MM.1S (cell line): ENCODE measurements around the gene BTNL8.

Experiments used
- DNase-seq: peaks from one replicate; pipeline ENCODE4 v3.0.0-alpha.2; 2015
- H2AFZ ChIP-seq: fragments of 300-600 bp; sonication (generic); 2 replicates; pipeline ENCODE4 v1.6.0; 2016; ENCODE audit warnings: antibody characterized with exemption, low read length
- H3F3A ChIP-seq: fragments of 300-600 bp; sonication (generic); 2 replicates; pipeline ENCODE4 v1.6.1; 2016; ENCODE audit warnings: mild to moderate bottlenecking, antibody characterized with exemption, low read length, moderate library complexity, mixed read lengths; ENCODE audit not compliant: insufficient read depth
- H3K27ac ChIP-seq: fragments of 300-600 bp; sonication (generic); 2 replicates; pipeline ENCODE4 v1.5.1; 2016; ENCODE audit warnings: mild to moderate bottlenecking, low read length
- H3K27me3 ChIP-seq: fragments of 300-600 bp; sonication (generic); replicated peaks from 2 replicates; pipeline ENCODE4 v1.6.0; 2016; ENCODE audit warnings: low read length; ENCODE audit not compliant: insufficient read depth
- H3K36me3 ChIP-seq: fragments of 300-600 bp; sonication (generic); replicated peaks from 2 replicates; pipeline ENCODE4 v1.6.1; 2016; ENCODE audit warnings: mild to moderate bottlenecking, low read length, mixed read lengths; ENCODE audit not compliant: insufficient read depth
- H3K4me1 ChIP-seq: fragments of 300-600 bp; sonication (generic); 2 replicates; pipeline ENCODE4 v1.6.1; 2016; ENCODE audit warnings: low read length, mixed read lengths
- H3K4me2 ChIP-seq: fragments of 300-600 bp; sonication (generic); 2 replicates; pipeline ENCODE4 v1.6.0; 2016; ENCODE audit warnings: low read depth, low read length
- H3K4me3 ChIP-seq: fragments of 300-600 bp; sonication (generic); 2 replicates; pipeline ENCODE4 v1.5.1; 2016; ENCODE audit warnings: low read length, mixed read lengths
- H3K79me2 ChIP-seq: fragments of 300-600 bp; sonication (generic); 2 replicates; pipeline ENCODE4 v1.6.1; 2016; ENCODE audit warnings: mixed run types, low read length, mixed read lengths
- H3K9ac ChIP-seq: fragments of 300-600 bp; sonication (generic); 2 replicates; pipeline ENCODE4 v1.6.1; 2016; ENCODE audit warnings: low read length, mixed read lengths
- H3K9me2 ChIP-seq: fragments of 300-600 bp; sonication (generic); replicated peaks from 2 replicates; pipeline ENCODE4 v1.6.1; 2016; ENCODE audit warnings: mild to moderate bottlenecking, low read length, mixed read lengths; ENCODE audit not compliant: insufficient read depth
- H3K9me3 ChIP-seq: fragments of 300-600 bp; sonication (generic); replicated peaks from 2 replicates; pipeline ENCODE4 v1.6.1; 2016; ENCODE audit warnings: mild to moderate bottlenecking, low read length, mixed read lengths; ENCODE audit not compliant: insufficient read depth
- H4K20me1 ChIP-seq: fragments of 300-600 bp; sonication (generic); 2 replicates; pipeline ENCODE4 v1.6.1; 2016; ENCODE audit warnings: mild to moderate bottlenecking, low read length, moderate library complexity, mixed read lengths; ENCODE audit not compliant: insufficient read depth
- EZH2 ChIP-seq: fragments of 300-600 bp; sonication (generic); optimal IDR thresholded peaks from 2 replicates; pipeline ENCODE3; 2017; ENCODE audit warnings: low read depth, mild to moderate bottlenecking, antibody characterized with exemption, low read length, mixed read lengths
- EZH2phosphoT487 ChIP-seq: fragments of 300-600 bp; sonication (generic); IDR thresholded peaks from 2 replicates; pipeline ENCODE4 v1.6.1; 2018; ENCODE audit warnings: antibody characterized with exemption, low read length
- TF ChIP-seq, protein P1 (sequence below): fragments of 300-600 bp; sonication (generic); IDR thresholded peaks from 2 replicates; pipeline ENCODE4 v1.5.1; 2016; ENCODE audit warnings: antibody characterized with exemption, low read length, mixed read lengths

The BTNL8 gene

DNA sequence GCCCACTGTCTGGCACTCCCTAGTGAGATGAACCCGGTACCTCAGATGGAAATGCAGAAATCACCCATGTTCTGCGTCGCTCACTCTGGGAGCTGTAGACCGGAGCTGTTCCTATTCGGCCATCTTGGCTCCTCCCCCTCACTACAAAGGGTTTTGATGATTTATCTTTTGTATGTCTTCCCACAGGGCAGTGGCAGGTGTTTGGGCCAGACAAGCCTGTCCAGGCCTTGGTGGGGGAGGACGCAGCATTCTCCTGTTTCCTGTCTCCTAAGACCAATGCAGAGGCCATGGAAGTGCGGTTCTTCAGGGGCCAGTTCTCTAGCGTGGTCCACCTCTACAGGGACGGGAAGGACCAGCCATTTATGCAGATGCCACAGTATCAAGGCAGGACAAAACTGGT, 9.4 kb downstream of the BTNL8 start:
- no peaks in the 10 kb centered on the region for H3K27me3 ChIP-seq
- H3K4me3 ChIP-seq: no peak overlapping the region
- no peak overlapping the region for H2AFZ ChIP-seq
- no peaks in the 10 kb centered on the region for H3K9me3 ChIP-seq
- no peak for DNase-seq
- no peaks in the 10 kb centered on the region for H4K20me1 ChIP-seq
- no peaks in the 10 kb centered on the region for H3K4me1 ChIP-seq
- no peak overlapping the region for H3K27ac ChIP-seq
- TF ChIP-seq, protein P1, sequence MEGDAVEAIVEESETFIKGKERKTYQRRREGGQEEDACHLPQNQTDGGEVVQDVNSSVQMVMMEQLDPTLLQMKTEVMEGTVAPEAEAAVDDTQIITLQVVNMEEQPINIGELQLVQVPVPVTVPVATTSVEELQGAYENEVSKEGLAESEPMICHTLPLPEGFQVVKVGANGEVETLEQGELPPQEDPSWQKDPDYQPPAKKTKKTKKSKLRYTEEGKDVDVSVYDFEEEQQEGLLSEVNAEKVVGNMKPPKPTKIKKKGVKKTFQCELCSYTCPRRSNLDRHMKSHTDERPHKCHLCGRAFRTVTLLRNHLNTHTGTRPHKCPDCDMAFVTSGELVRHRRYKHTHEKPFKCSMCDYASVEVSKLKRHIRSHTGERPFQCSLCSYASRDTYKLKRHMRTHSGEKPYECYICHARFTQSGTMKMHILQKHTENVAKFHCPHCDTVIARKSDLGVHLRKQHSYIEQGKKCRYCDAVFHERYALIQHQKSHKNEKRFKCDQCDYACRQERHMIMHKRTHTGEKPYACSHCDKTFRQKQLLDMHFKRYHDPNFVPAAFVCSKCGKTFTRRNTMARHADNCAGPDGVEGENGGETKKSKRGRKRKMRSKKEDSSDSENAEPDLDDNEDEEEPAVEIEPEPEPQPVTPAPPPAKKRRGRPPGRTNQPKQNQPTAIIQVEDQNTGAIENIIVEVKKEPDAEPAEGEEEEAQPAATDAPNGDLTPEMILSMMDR: no peak
- H3F3A ChIP-seq: no peaks in the 10 kb centered on the region
- no peak overlapping the region for H3K4me2 ChIP-seq
- H3K79me2 ChIP-seq: no peaks in the 10 kb centered on the region
- no peaks in the 10 kb centered on the region for H3K36me3 ChIP-seq
- no peak overlapping the region for H3K9ac ChIP-seq
- no peaks in the 10 kb centered on the region for H3K9me2 ChIP-seq

DNA sequence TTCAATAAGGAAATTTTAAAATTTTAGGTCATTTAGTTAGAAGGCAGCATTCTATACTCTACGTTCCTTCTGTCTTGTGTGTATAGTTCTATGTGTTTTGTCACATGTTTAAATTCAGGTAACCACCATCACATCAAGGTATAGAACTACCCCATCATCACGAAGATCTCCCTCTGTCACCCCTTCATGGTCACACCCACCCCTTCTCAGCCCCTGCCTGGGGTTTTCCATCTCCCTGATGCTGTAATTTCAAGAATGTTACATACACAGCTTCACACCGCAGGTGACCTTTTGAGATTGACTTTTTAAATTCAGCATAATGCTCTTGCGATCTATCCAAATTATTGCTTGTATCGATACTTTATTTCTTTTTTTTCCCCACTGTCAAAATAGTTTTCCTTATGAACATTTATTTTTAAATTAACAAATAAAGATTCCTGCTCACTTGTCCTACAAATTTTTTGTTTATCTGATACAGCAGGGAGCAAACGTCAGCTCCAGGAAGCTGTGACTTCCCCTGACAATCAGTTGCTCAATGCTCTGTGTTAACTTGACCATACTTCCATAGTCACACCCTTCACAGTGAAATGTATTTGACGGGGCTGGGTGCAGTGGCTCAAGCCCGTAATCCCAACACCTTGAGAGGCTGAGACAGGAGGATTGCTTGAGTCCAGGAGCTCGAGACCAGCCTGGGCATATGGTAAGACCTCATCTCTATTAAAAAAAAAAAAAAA, 10.2 kb downstream of the BTNL8 start:
- Histone ChIP-seq H3K4me3 (no peak overlapping the region), H3K9ac (no peak overlapping the region), H3K9me3 (no peaks in the 10 kb centered on the region), H3K36me3 (no peaks in the 10 kb centered on the region), H3K27me3 (no peaks in the 10 kb centered on the region), H3K4me2 (no peak overlapping the region), H3F3A (no peaks in the 10 kb centered on the region), H3K4me1 (no peaks in the 10 kb centered on the region), H2AFZ (no peak overlapping the region), H4K20me1 (no peaks in the 10 kb centered on the region), H3K79me2 (no peaks in the 10 kb centered on the region), H3K9me2 (no peaks in the 10 kb centered on the region), H3K27ac (no peak overlapping the region)
- no peak for DNase-seq
- TF ChIP-seq EZH2phosphoT487 (no peak), EZH2 (no peak)
- TF ChIP-seq, protein P1: no peak

DNA sequence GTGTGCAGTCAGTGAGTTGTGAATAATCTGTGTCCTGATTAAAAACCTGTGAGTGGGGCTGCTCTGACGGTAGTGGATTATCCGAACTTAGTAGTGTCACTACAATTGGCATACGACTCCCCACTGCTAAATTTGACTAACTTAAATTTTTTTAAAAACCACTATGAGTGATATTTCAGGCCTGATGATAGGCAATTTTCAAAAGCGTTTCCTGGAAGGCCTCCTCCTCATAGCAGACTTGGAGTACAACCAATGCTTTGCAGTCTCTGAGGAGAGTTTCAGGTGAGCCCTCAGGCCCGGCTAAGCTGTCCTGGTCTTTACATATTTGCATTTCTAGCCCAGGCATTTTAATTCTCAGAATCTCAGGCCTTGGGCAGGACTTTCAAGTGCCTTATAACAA, 10.8 kb downstream of the BTNL8 start:
- H3K4me1 ChIP-seq: no peaks in the 10 kb centered on the region
- H3K79me2 ChIP-seq: no peaks in the 10 kb centered on the region
- no peak overlapping the region for H3K27ac ChIP-seq
- no peak for TF ChIP-seq EZH2
- no peak for TF ChIP-seq EZH2phosphoT487
- TF ChIP-seq, protein P1: no peak
- no peak overlapping the region for H3K9ac ChIP-seq
- H2AFZ ChIP-seq: no peak overlapping the region
- H4K20me1 ChIP-seq: no peaks in the 10 kb centered on the region
- H3F3A ChIP-seq: no peaks in the 10 kb centered on the region
- DNase-seq: no peak
- no peaks in the 10 kb centered on the region for H3K27me3 ChIP-seq
- H3K9me3 ChIP-seq: no peaks in the 10 kb centered on the region
- H3K4me3 ChIP-seq: no peak overlapping the region
- H3K36me3 ChIP-seq: no peaks in the 10 kb centered on the region
- no peak overlapping the region for H3K4me2 ChIP-seq
- no peaks in the 10 kb centered on the region for H3K9me2 ChIP-seq
